SU-DHL-6 (cell line): ENCODE results near the gene MAPK11.

Experiments used
- EZH2phosphoT487 ChIP-seq: fragments of 200-600 bp; sonication (generic), shearing (Covaris generic); conservative IDR thresholded peaks from 2 replicates; pipeline ENCODE4 v1.6.1; 2018; ENCODE audit warnings: mild to moderate bottlenecking, antibody characterized with exemption, low read length, moderate library complexity, mixed read lengths
- TF ChIP-seq, protein P1 (sequence below): fragments of 200-600 bp; sonication (generic); IDR thresholded peaks from one replicate; pipeline ENCODE4 v1.5.1; 2017; ENCODE audit warnings: antibody characterized with exemption, mild to moderate bottlenecking, low read length, moderate library complexity; ENCODE audit not compliant: insufficient read depth, poor library complexity, severe bottlenecking

DNA sequence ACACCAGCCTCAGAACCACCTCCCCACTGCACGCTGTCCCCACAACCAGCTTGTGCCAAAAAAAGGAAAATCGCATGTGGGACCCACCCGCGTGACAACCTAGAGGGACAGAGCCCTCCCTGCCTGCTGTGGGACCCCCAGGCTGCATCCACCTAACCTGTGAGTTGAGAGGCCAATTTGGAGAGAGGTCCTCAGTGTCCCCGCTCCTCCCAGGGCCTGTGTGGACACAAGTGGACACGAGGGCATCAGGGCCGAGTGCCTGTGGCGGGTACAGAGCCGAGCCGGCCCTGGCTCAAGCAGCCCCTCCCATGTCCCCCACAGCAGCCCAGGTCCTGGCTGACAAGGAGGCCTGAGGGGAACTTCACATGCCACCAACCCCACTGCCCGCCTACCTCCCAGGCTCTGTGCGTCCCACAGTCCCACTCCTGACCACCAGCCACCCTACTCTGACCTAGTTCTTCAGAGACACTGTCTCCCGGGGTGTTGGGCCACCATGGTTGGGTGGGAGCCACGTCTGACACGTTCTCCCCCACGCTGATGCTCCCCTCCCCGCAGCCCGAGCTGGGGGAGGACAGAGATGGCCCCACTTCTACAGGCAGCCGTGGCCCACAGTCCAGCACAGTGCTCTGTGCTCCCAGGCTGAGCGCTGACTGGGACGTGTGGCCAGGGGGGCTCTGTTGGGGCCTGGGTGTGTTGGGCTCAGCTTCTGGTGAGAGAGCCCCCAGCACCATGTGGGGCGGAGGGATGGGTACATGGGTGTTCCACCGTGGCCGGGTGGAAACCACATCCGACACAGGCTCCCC lies 50.2 kb downstream of the MAPK11 start:
- TF ChIP-seq, protein P1, sequence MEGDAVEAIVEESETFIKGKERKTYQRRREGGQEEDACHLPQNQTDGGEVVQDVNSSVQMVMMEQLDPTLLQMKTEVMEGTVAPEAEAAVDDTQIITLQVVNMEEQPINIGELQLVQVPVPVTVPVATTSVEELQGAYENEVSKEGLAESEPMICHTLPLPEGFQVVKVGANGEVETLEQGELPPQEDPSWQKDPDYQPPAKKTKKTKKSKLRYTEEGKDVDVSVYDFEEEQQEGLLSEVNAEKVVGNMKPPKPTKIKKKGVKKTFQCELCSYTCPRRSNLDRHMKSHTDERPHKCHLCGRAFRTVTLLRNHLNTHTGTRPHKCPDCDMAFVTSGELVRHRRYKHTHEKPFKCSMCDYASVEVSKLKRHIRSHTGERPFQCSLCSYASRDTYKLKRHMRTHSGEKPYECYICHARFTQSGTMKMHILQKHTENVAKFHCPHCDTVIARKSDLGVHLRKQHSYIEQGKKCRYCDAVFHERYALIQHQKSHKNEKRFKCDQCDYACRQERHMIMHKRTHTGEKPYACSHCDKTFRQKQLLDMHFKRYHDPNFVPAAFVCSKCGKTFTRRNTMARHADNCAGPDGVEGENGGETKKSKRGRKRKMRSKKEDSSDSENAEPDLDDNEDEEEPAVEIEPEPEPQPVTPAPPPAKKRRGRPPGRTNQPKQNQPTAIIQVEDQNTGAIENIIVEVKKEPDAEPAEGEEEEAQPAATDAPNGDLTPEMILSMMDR: no peak
- TF ChIP-seq EZH2phosphoT487: no peak
